ENCODE results near the gene MFRP.

- TF ChIP-seq CTCF (IDR thresholded peaks at IDR 0.05 in 8 of 11, conservative IDR thresholded peaks at IDR 0.05 in 3 of 11) (no peak), POLR2AphosphoS5 (IDR thresholded peaks at IDR 0.05) (no peak)
Measured at GRCh38 chr11:119329320-119329719, 17.2 kb downstream of the MFRP start.
